B cell (primary cell): Measurements from ENCODE around the gene MRTO4. TPM values are rescaled to one million over a fixed set of nuclear protein-coding genes. Genes with fewer than 3 reads are reported as not detected.

ENCODE experiments used
- ATAC-seq: fragments of 200-7000 bp; cut with Tn5 transposase; one replicate; pipeline ENCODE4 v1.10.0; 2021; ENCODE audit warnings: low read depth, mild to moderate bottlenecking, moderate number of reproducible peaks, moderate library complexity
- CTCF ChIA-PET: fragments of 350-600 bp; sonication (Branson Sonifier 250); formaldehyde crosslinking; loops from one replicate; lab custom pipeline; 2021; ENCODE audit warnings: antibody characterized with exemption, inconsistent platforms; lab: Charles Lee
- POLR2A ChIA-PET: fragments of 350-600 bp; sonication (Branson Sonifier 250); formaldehyde crosslinking; loops from one replicate; lab custom pipeline; 2021; ENCODE audit warnings: antibody characterized with exemption; lab: Charles Lee
- DNase-seq: peaks from one replicate; pipeline ENCODE4 v3.0.0; 2013
- H2AFZ ChIP-seq: 2 replicates; pipeline ENCODE4 v1.6.1; 2012; ENCODE audit warnings: mild to moderate bottlenecking, low read depth, low read length; ENCODE audit not compliant: insufficient read depth, poor library complexity, severe bottlenecking
- H3K27ac ChIP-seq, 2 donors: 1 replicate in 1 of 2; 2 replicates in 1 of 2; pipeline ENCODE4 v1.5.1; 2012 to 2013; ENCODE audit warnings: low read length in 2 of 2, mild to moderate bottlenecking in 2 of 2, moderate library complexity in 1 of 2
- H3K27me3 ChIP-seq, 4 experiments: fragments of 200-600 bp in 1 of 4; sonication (generic) in 1 of 4; replicated peaks in 1 of 4; 1 replicate in 2 of 4; 2 replicates in 2 of 4; pipeline versions ENCODE4 v1.6.1 to v1.7.0; 2013 to 2016; ENCODE audit warnings: low read length in 3 of 4, mild to moderate bottlenecking in 2 of 4, mixed read lengths in 1 of 4, moderate library complexity in 1 of 4; ENCODE audit not compliant: insufficient read depth in 4 of 4, control insufficient read depth in 3 of 4; ENCODE audit errors: control extremely low read depth in 1 of 4
- H3K36me3 ChIP-seq, 2 experiments: replicated peaks in 1 of 2; 1 replicate in 1 of 2; 2 replicates in 1 of 2; pipeline versions ENCODE4 v1.6.1 to v1.7.1; 2013; ENCODE audit warnings: low read length in 1 of 2; ENCODE audit not compliant: insufficient read depth in 2 of 2, control insufficient read depth in 1 of 2; ENCODE audit errors: control extremely low read depth in 1 of 2, extremely low read depth in 1 of 2
- H3K4me1 ChIP-seq, 2 donors: fragments of 200-600 bp in 1 of 2; sonication (generic) in 1 of 2; 1 replicate in 1 of 2; 2 replicates in 1 of 2; pipeline versions ENCODE4 v1.5.1 to v1.6.1; 2013 to 2017; ENCODE audit warnings: low read length in 2 of 2; ENCODE audit not compliant: control insufficient read depth in 2 of 2, insufficient read depth in 2 of 2
- H3K4me2 ChIP-seq: replicated peaks from 2 replicates; pipeline ENCODE3; 2012; ENCODE audit warnings: mild to moderate bottlenecking, low read depth, low read length; ENCODE audit not compliant: poor library complexity, severe bottlenecking
- H3K4me3 ChIP-seq, 5 experiments: fragments of 200-600 bp in 1 of 5; sonication (generic) in 1 of 5; 1 replicate in 3 of 5; 2 replicates in 2 of 5; pipeline versions ENCODE4 v1.5.1 to v1.7.0; 2011 to 2016; ENCODE audit warnings: low read length in 4 of 5, mild to moderate bottlenecking in 4 of 5, low read depth in 2 of 5, control low read depth in 1 of 5, moderate library complexity in 1 of 5; ENCODE audit not compliant: insufficient read depth in 1 of 5; ENCODE audit errors: control extremely low read depth in 1 of 5, extremely low read depth in 1 of 5
- H3K79me2 ChIP-seq: fragments of 200-600 bp; sonication (generic); one replicate; pipeline ENCODE4 v1.6.0; 2016; ENCODE audit warnings: low read length; ENCODE audit not compliant: control insufficient read depth, insufficient read depth
- H3K9ac ChIP-seq: fragments of 200-600 bp; sonication (generic); 2 replicates; pipeline ENCODE4 v1.6.1; 2017; ENCODE audit warnings: mild to moderate bottlenecking, low read length, moderate library complexity
- H3K9me3 ChIP-seq, 3 donors: one replicate each; pipeline versions ENCODE4 v1.6.1 to v1.7.1; 2013; ENCODE audit warnings: low read length in 2 of 3; ENCODE audit not compliant: control insufficient read depth in 2 of 3, insufficient read depth in 1 of 3; ENCODE audit errors: control extremely low read depth in 1 of 3
- H4K20me1 ChIP-seq: 2 replicates; pipeline ENCODE4 v1.6.0; 2012; ENCODE audit warnings: mild to moderate bottlenecking, low read length; ENCODE audit not compliant: insufficient read depth, control insufficient read depth, poor library complexity, severe bottlenecking
- H3K27ac Mint-ChIP-seq: one replicate; pipeline ENCODE4 v1.8.0; 2021; ENCODE audit warnings: mixed read lengths
- H3K27me3 Mint-ChIP-seq: one replicate; pipeline ENCODE4 v1.8.0; 2021; ENCODE audit warnings: mixed read lengths
- H3K4me1 Mint-ChIP-seq: one replicate; pipeline ENCODE4 v1.8.0; 2021; ENCODE audit warnings: mixed read lengths
- H3K4me3 Mint-ChIP-seq: one replicate; pipeline ENCODE4 v1.8.0; 2021; ENCODE audit warnings: mixed read lengths
- H3K9me3 Mint-ChIP-seq: one replicate; pipeline ENCODE4 v1.8.0; 2022; ENCODE audit warnings: mixed read lengths; ENCODE audit not compliant: insufficient read depth
- EZH2 ChIP-seq: IDR thresholded peaks from 2 replicates; pipeline ENCODE4 v1.6.1; 2012; ENCODE audit warnings: borderline replicate concordance, low read depth, mild to moderate bottlenecking, moderate library complexity, low read length; ENCODE audit not compliant: insufficient read depth, poor library complexity, severe bottlenecking
- WGBS: methylation state at CpG from one replicate; pipeline ENCODE4 v1.1.5; 2013; ENCODE audit warnings: missing lambda C conversion rate; ENCODE audit not compliant: insufficient coverage; 5-methylcytosine and 5-hydroxymethylcytosine counted together
- intact Hi-C: fragments of 100-400 bp; cut with micrococcal nuclease; formaldehyde crosslinking; loops from one replicate; pipeline ENCODE4 v1.10.0; 2022
- polyA plus RNA-seq: library from polyadenylated mRNA; depleted of rRNA; stranded (reverse); fragments of >200 nt; gene quantifications from 2 replicates; pipeline ENCODE4 v1.2.3, GENCODE V29; 2012
- total RNA-seq, 2 donors: library from RNA; stranded (reverse); fragments of 120-200 nt in 1 of 2; gene quantifications; 1 replicate in 1 of 2; 2 replicates in 1 of 2; pipeline versions ENCODE4 v1.2.3 to v1.2.4, GENCODE V29; 2013 to 2022
- TF ChIP-seq, protein P1 (sequence below): fragments of 200-600 bp; IDR thresholded peaks from one replicate; pipeline ENCODE4 v1.8.0; 2022; ENCODE audit warnings: antibody characterized with exemption, mild to moderate bottlenecking

The MRTO4 gene
- total and polyA plus RNA-seq, 2 donors (not counting 1 experiment from before 2014, with no cell fraction given) = 10.6 to 28.1 TPM

DNA sequence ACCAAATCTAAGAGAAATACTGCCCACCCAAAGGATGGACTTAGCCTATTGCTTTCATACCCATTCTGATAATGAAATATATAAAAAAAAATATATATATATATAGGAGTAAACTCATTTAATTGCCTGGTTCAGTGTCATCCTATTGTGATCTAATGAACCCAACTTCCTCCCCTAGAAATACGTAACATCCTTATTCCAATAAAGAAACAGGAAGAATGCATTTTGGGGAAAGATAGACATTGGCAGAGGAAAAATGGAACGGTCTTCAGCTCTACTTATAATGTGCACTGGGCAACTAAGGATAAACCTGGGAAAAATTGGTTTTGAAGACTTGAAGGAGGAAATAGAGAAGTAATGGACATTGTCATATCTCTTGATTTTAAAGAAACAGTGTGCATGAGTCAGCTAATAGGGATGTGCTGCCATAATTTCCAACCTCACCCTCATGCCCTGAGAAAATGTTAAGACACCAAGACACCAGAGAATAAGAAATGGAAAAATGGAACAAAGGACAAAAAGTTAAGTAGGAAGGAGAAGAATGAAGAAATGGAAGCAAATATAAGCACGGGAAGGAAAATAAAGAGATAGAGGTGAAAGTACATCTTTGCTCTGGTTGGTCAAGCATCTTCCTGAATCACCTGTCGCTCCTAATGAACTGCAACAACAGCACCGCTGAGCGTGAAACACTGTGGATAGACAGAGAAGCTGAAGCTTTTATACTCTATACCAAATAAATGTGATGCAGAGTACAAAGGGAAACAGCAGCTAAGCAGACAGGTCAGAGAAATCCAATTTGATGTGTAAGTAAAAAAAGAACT is 46.9 kb upstream of the MRTO4 start:
- POLR2A ChIA-PET = no interaction called here
- ATAC-seq = no peak
- WGBS = 93% methylated on average over 2 of the region's 6 CpGs

DNA sequence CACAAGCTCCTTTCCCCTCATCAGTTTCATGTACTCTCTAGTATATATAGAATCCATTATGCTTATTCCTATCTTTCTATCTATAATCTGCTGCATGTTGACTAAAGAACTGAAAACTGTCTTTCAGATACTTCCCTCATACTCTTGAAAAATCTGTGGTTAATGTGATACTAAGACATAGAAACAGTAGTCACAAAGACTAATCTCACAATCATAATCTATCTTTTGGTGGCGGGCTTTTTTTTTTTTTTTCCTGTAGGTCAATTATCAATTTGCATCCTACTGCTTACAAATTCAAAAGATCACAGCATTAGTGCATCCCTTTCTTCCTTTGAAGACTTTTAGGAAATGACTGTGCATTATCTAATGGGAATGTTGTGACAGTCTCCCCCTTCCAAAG is 46.2 kb upstream of the MRTO4 start:
- H3K9me3 Mint-ChIP-seq = no peaks in the 10 kb centered on the region
- POLR2A ChIA-PET = no interaction called here
- ATAC-seq = no peak
- Histone ChIP-seq H3K79me2 (peaks cover 95% of the 10 kb centered on the region), H3K36me3 (peaks cover 0 to 22% of the 10 kb centered on the region in 2 experiments), H3K4me1 (peaks cover 19 to 26% of the 10 kb centered on the region in 2 donors), H3K9ac (no peak overlapping the region), H2AFZ (no peak overlapping the region), H4K20me1 (peaks cover 83% of the 10 kb centered on the region), H3K27ac (no peak overlapping the region), H3K4me2 (no peak overlapping the region), H3K27me3 (no peaks in the 10 kb centered on the region), H3K4me3 (no peak overlapping the region), H3K9me3 (no peaks in the 10 kb centered on the region)
- no peak overlapping the region for H3K4me3 Mint-ChIP-seq
- H3K27me3 Mint-ChIP-seq = no peaks in the 10 kb centered on the region
- TF ChIP-seq EZH2 = no peak
- TF ChIP-seq, protein P1, sequence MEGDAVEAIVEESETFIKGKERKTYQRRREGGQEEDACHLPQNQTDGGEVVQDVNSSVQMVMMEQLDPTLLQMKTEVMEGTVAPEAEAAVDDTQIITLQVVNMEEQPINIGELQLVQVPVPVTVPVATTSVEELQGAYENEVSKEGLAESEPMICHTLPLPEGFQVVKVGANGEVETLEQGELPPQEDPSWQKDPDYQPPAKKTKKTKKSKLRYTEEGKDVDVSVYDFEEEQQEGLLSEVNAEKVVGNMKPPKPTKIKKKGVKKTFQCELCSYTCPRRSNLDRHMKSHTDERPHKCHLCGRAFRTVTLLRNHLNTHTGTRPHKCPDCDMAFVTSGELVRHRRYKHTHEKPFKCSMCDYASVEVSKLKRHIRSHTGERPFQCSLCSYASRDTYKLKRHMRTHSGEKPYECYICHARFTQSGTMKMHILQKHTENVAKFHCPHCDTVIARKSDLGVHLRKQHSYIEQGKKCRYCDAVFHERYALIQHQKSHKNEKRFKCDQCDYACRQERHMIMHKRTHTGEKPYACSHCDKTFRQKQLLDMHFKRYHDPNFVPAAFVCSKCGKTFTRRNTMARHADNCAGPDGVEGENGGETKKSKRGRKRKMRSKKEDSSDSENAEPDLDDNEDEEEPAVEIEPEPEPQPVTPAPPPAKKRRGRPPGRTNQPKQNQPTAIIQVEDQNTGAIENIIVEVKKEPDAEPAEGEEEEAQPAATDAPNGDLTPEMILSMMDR = no peak
- peaks cover 55% of the 10 kb centered on the region for H3K4me1 Mint-ChIP-seq
- CTCF ChIA-PET = no interaction called here
- intact Hi-C loops = no loop called here
- DNase-seq = no peak
- no CpG with 5 or more reads among the region's 1 CpG for WGBS
- no peak overlapping the region for H3K27ac Mint-ChIP-seq

More for the DNA sequence above, 46.9 kb upstream of the MRTO4 start:
- Histone ChIP-seq H3K36me3 (peaks cover 3 to 29% of the 10 kb centered on the region in 2 experiments), H3K4me2 (no peak overlapping the region), H3K27me3 (no peaks in the 10 kb centered on the region), H3K9ac (no peak overlapping the region), H3K4me1 (peaks cover 19 to 26% of the 10 kb centered on the region in 2 donors), H3K27ac (no peak overlapping the region), H3K4me3 (no peak overlapping the region), H3K79me2 (peaks cover 99% of the 10 kb centered on the region), H4K20me1 (peaks cover 90% of the 10 kb centered on the region), H3K9me3 (no peaks in the 10 kb centered on the region), H2AFZ (no peak overlapping the region)
- no peak overlapping the region for H3K4me3 Mint-ChIP-seq
- intact Hi-C loops = no loop called here
- CTCF ChIA-PET = no interaction called here
- no peaks in the 10 kb centered on the region for H3K9me3 Mint-ChIP-seq
- no peak overlapping the region for H3K27ac Mint-ChIP-seq
- TF ChIP-seq, protein P1 = no peak
- TF ChIP-seq EZH2 = no peak
- H3K27me3 Mint-ChIP-seq = no peaks in the 10 kb centered on the region
- H3K4me1 Mint-ChIP-seq = peaks cover 52% of the 10 kb centered on the region
- no peak for DNase-seq
